ENCODE data around the gene UPK1B.
A peak's percentile ranks its signal among the peaks of the same experiment; 100 is the strongest.

Gene UPK1B

DNA sequence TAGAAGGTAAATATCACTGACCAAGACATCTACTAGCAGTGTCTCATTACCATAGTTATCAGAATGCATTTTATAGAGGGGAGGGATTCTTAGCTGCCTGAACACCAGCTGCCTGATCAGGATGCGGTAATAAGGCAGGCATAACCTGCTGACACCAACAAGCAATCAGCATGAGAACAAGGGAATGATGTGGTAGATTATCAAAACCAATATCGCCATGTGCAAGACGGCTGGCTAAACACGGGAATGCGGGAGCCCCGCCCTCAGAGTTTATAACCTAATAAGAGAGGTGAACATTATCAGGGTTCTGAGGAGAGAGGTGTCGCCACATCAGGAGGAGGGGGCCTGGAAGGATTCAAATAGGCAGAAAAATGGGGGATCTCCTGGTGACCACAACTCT lies 46.8 kb downstream of the UPK1B start:
- DNase-seq (ENCODE audit: low read depth, low spot score) = no peak
- H3K4me3 ChIP-seq (ENCODE audit: low read length) = no peak overlapping the region

DNA sequence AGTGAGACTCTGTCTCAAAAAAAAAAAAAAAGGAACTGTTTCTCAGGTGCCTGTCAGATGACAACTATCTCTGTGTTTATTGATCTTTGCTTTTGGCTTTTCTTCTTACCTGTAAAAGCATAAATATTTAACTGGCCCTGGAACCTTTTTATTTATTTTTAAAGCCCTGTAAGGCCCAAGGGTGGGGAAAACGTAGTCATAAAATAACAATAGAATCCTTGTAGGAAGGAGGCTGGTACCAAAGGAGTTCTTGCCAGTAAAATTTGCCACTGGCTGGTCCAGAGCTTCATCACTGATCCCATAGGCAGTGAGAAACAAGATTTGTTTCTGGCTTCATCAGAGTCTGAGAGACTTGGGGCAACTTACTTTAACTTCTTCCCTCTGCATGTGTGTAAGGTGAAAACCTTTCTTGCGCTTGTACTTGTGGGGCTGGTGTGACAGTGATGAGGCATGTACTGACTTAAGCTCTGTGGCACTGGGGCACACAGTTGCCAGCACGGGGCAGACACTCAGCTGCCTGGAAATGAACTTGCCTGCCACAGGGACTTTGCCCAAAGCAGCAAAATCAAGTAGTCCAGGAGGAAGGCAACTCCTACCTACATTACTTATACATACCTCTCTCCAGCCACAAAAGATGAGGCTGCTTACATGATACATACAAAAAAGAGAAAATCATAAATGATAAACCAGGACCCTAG lies 47.7 kb downstream of the UPK1B start:
- no peak overlapping the region for H3K4me3 ChIP-seq (ENCODE audit: low read length)
- no peak for DNase-seq (ENCODE audit: low read depth, low spot score)

DNA sequence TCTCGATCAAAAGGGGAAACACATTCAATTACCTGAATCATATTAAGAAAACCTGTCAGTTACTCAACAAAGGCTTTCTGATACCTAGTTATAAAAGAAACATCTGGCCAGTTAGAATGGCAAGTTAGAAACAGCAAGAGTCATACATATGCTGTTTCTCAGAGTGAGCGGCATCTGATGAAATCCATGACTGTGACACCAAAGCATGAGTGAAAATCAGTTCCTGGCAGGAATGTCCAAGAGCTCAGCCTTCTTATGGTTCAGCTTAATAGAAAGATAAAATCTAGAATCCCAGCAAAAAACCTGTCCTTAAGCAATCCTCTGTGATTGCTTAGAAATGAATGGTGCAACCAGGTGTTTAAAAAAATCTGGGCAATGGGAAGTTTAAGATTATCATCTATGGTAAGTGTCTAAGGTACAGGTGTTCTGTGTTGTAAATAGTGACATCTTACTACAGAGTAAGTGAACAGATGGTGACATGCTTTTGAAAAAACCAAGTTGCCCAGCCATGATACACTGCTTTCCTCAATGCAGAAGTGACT lies 48.5 kb downstream of the UPK1B start:
- DNase-seq (ENCODE audit: low read depth, low spot score) = no peak
- no peak overlapping the region for H3K4me3 ChIP-seq (ENCODE audit: low read length)

GRCh38 chr3:119222391-119222790 lies 49.0 kb downstream of the UPK1B start:
- DNase-seq (ENCODE audit: low read depth, low spot score) = no peak
- no peak overlapping the region for H3K4me3 ChIP-seq (ENCODE audit: low read length)

DNA sequence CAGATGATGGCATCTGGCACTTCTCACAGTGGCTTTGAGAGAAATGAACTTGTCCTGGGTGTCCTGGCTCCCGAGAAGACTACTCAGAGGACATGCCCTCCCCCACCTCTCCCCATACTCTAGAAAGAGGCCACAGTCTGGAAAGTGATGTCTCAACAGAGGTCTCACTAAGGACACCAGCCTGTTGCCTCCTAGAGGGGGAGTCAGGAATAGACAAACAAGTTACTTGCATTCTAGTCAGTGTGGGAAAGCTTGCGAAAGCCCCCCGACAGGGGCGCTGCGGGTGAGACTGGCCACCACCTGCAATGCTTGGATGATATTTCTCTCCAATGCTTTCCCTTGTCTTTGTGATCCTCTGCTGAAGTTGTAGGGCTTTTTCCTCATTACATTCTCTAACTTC lies 50.1 kb downstream of the UPK1B start:
- DNase-seq (ENCODE audit: low read depth, low spot score) = no peak
- H3K4me3 ChIP-seq (ENCODE audit: low read length) = no peak overlapping the region

DNA sequence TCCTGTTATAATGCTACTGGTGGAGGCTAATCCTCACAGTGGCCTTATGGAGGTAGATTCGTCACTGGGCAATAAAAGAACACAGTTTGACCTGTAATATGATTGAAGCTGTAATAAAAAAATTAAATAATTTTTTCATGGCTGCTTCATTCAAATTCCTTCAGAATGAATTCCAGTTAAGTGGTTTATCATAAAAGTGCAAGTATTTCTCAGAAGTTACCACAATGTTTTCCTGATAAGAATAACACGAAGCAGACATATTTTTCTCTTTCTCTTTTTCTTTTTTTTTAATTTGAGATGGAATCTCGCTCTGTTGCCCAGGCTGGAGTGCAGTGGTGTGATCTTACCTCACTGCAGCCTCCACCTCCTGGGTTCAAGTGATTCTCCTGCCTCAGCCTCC lies 51.7 kb downstream of the UPK1B start:
- no peak overlapping the region for H3K4me3 ChIP-seq (ENCODE audit: low read length)
- no peak for DNase-seq (ENCODE audit: low read depth, low spot score)

DNA sequence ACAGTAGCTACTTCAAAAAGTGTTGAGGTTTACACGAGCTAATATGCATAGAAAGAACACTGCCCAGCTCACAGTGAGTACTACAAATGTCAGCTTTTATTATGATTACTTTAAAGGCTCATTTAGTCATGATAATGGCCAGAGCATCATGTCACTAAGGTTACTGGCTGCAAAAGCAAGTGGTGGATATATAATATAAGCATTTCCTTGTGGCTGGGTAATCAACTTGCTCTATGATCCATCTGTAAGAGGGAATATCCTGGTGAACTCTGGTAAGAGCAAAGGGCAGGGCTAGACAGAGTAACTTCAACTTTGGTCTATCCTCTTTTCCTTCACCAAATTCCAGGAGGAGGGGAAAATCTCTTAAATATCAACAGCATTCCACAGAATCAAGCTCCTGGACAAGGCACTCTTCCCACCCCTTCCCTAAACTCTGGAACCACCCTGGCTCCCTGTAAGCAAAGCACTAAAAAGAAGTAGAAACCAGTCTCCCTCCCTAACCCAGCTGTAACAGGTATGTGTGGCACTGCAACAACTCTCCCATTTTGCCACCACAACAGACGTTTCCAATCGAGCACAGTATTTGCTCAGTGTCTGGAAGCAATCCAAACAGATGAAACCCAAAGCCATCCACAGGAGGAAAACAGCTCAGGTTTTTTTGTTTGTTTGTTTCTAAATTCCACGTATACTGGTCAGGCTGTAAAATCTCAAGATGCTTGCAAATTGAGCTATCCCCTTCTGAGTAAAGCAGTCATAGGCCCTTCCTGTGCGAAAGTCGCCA lies 53.9 kb downstream of the UPK1B start:
- H3K4me3 ChIP-seq (ENCODE audit: low read length) = no peak overlapping the region
- DNase-seq (ENCODE audit: low read depth, low spot score) = no peak

GRCh38 chr3:119228373-119229145 lies 55.2 kb downstream of the UPK1B start:
- H3K4me3 ChIP-seq (ENCODE audit: low read length) = no peak overlapping the region
- no peak for DNase-seq (ENCODE audit: low read depth, low spot score)

- DNase-seq (ENCODE audit: low read depth, low spot score) = no peak
- H3K4me3 ChIP-seq (ENCODE audit: low read length) = no peak overlapping the region
Observed at GRCh38 chr3:119229190-119229589, 55.8 kb downstream of the UPK1B start.

DNA sequence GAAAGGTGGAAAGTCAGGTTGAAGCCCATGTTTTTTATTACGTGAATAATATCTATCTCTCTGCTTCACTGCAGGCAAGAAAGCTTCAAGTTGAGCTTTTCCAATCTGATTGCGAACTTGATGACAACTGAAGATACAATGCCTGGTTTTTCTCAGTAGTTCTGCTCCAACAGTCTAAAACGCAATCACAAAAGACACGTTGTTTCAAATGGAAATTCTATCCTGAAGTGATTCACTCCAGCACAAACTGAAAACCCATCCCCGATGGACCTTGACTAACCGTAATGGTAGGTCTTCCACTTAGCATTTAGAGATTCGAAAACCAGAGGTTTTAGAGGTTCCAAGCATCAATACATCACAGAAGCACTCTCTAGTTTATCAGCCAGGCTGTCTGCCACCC lies 56.7 kb downstream of the UPK1B start:
- H3K4me3 ChIP-seq (ENCODE audit: low read length) = no peak overlapping the region
- no peak for DNase-seq (ENCODE audit: low read depth, low spot score)

DNA sequence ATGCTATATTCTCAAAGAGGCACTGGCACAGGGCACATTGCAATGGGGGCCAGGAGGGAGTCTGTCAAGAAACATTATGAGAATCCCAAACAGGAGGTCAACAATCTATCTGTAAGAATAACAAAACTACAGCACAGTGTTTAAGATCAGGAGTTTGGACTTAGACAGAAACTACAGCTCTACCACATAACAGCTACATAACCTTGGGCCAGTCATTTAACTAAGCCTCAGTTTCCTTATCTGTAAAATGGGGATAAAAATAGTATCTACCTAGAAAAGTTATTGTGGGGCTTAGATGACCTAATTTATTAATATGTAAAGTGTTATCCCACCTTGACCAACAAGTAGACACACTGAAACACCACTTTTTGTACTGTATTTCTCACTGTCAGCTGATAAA lies 57.3 kb downstream of the UPK1B start:
- DNase-seq (ENCODE audit: low read depth, low spot score) = no peak
- no peak overlapping the region for H3K4me3 ChIP-seq (ENCODE audit: low read length)

DNA sequence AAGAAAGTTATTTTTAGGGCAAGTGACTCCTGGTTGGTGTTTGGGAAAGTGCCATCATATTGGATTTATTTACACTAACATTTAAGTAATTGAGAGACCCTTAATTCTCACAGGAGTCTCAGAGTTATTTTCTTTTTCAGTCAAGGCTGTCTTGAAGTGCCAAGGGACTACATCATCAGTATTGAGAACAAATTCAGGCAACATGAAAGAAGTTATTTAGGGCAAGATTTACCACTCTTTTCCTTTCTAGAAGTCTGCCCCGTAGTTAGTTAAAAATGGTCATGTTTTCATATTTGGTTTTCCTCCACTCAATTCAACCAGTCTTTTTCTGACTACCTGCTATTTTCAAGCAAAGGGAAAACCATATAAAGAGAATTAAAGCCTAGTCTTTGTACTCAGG lies 61.2 kb downstream of the UPK1B start:
- no peak for DNase-seq (ENCODE audit: low read depth, low spot score)
- H3K4me3 ChIP-seq (ENCODE audit: low read length) = no peak overlapping the region

GRCh38 chr3:119235151-119235550 lies 61.8 kb downstream of the UPK1B start:
- DNase-seq (ENCODE audit: low read depth, low spot score) = no peak
- no peak overlapping the region for H3K4me3 ChIP-seq (ENCODE audit: low read length)

GRCh38 chr3:119236756-119237155 lies 63.4 kb downstream of the UPK1B start:
- H3K4me3 ChIP-seq (ENCODE audit: low read length) = no peak overlapping the region
- no peak for DNase-seq (ENCODE audit: low read depth, low spot score)

- H3K4me3 ChIP-seq (ENCODE audit: low read length) = no peak overlapping the region
Observed at GRCh38 chr3:119237299-119237698, 63.9 kb downstream of the UPK1B start.

DNA sequence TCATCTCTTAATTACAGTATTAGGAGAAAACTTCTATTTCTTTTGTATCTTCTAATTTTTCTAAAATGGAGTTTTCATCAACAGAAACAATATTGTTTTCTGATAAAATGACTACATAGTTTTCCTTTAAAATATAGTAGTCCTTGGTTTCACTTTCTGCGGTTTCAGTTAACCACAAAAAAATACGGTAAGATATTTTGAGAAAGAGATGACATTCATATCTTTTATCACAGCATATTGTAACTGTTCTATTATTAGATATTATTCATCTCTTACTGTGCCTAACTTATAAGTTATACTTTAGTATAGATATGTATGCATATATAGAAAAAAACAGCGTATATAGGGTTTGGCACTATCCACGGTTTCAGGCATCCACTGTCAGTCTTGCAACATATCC lies 65.0 kb downstream of the UPK1B start:
- no peak for DNase-seq (ENCODE audit: low read depth, low spot score)
- H3K4me3 ChIP-seq (ENCODE audit: low read length) = no peak overlapping the region

More at GRCh38 chr3:119237299-119237698, 63.9 kb downstream of the UPK1B start:
- no peak for DNase-seq (ENCODE audit: low read depth, low spot score)

DNA sequence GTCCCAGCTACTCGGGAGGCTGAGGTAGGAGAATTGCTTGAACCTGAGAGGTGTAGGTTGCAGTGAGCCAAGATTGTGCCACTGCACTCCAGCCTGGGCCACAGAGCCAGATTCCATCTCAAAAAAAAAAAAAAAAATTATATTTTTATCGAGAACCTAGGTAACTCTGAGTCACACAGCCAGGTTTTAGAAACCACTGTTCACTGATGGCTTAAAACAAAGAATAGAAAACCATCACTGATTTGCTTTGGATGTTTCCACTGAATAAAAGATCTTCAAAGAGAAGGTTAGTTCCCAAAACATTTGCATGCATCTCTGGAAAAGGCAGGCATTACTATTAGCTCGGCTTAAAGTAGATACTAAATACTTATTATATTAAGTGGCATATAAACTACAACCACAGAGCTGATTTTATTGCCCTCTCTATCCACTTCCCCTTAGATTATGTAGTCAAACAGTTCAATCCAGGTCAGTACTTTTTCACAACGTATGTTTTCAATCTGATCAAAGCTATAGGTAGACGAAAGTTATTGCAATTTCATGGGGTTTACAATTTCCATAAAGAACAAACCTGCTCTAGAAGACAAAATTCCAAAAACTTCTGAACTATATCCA lies 65.9 kb downstream of the UPK1B start:
- no peak overlapping the region; the same call in 1 of the 2 replicates for H3K4me3 ChIP-seq (ENCODE audit: low read length)
- no peak for DNase-seq (ENCODE audit: low read depth, low spot score)

DNA sequence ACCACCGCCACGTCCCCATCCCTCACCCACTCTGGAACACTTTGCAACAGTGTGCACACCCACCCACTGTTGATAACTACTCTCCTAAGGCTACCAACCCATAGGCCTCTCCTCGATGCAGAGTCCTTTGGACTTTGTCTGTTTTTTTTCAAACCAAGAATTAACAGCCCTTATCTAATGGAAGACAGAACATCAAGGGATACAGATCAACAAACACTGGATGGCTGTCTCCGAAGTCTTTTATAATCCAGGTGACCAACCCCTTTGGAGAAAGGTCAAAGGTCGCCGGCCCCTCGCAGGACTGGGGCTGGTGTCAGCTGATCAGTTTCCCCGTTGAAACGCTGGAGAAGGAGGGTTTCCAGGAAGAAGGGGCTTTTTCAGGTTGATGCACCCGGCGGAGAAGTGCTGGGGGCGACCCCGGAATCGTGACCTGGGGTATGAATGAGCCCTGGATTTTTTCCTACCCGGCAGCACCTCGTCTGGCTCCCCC lies 66.7 kb downstream of the UPK1B start:
- no peak for DNase-seq (ENCODE audit: low read depth, low spot score)

More for the DNA sequence above, 66.7 kb downstream of the UPK1B start:
- peak overlapping the region; percentile 67 for H3K4me3 ChIP-seq (ENCODE audit: low read length)

Data from Jurkat, Clone E6-1 (cell line).